T-helper 2 cell (primary cell): ENCODE data around the gene PRDM1.

Source experiments
- DNase-seq, 5 experiments: peaks; one replicate each; pipeline versions ENCODE4 v3.0.0 to v3.0.0-alpha.2; 2012 to 2022

The PRDM1 gene

GRCh38 chr6:106118835-106119431 is 32.8 kb downstream of the PRDM1 start:
- DNase-seq = peak in 1 of 5 experiments; percentile 59

- no peak for DNase-seq
Observed at GRCh38 chr6:106119546-106119945, 33.4 kb downstream of the PRDM1 start.

GRCh38 chr6:106120006-106120405 is 33.9 kb downstream of the PRDM1 start:
- no peak for DNase-seq

- no peak for DNase-seq
Observed at GRCh38 chr6:106120406-106120805, 34.3 kb downstream of the PRDM1 start.

DNA sequence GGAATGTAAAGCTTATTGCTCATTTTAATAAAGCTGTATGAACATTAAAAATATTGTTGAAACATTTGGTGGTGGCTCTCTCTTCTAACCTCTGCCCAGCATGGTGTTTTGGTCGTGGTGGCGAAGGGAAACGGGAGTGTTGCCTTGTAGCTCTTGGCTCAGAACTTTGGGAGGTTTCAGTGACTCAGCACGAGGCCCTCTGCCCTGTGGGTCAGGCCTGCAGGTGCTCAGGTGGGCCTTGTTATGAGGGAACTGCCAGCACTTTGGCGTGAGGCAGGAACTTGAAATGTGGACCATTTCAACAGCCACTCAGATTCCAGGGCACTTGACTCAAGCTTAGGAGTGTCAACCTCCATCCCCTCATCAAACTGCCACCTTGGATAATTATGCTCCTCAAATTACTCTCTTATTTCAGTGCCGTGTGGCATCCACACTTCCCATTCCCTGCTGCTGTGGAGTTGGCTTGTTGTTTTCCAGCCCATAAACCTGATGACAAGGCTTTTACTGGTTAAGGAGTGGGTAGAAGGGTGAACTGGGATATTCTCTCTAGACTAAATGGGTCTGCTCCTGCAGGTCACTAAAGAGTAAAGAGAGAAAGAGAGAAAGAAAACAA is 36.3 kb downstream of the PRDM1 start:
- no peak for DNase-seq

DNA sequence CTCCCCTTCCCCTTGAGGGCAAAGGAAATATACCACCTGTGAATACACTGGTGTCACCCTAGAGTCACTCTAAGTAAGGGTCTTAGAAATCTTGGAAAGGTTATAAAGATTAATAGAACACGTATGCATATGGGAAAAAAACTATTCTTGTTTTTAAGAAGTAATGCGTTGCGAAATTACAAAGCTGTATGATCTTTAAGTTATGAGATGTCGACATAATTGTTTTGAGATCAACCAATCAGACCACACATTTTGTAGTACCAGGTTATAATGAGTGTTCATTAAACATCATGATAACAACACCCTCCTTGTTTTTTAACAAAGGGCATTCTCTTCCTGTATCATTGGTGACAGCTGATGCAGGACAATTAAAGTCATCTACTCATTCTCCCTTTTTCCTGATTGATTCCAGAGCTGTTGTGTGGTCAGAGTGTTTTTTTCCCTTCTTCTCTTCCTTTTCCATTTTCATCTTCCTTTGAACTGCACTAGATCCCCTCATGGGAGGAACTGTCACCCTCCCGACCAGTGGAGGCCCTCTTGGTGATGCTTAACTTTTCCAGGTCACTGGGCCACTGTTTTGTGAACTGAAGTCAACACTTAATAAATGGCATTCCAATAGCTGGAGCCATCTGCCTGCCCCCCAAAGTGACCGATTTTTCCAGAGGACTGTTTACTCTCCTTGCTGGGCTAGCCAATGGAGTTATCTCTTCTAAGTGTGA is 37.0 kb downstream of the PRDM1 start:
- DNase-seq = no peak

- DNase-seq = no peak
Observed at GRCh38 chr6:106124015-106124414, 37.9 kb downstream of the PRDM1 start.

GRCh38 chr6:106124437-106125430 is 38.6 kb downstream of the PRDM1 start:
- DNase-seq = no peak

GRCh38 chr6:106125925-106126435 is 39.8 kb downstream of the PRDM1 start:
- DNase-seq = peak in 2 of 5 experiments; percentile 46 to 92

- DNase-seq = no peak
Observed at GRCh38 chr6:106126482-106126881, 40.3 kb downstream of the PRDM1 start.

DNA sequence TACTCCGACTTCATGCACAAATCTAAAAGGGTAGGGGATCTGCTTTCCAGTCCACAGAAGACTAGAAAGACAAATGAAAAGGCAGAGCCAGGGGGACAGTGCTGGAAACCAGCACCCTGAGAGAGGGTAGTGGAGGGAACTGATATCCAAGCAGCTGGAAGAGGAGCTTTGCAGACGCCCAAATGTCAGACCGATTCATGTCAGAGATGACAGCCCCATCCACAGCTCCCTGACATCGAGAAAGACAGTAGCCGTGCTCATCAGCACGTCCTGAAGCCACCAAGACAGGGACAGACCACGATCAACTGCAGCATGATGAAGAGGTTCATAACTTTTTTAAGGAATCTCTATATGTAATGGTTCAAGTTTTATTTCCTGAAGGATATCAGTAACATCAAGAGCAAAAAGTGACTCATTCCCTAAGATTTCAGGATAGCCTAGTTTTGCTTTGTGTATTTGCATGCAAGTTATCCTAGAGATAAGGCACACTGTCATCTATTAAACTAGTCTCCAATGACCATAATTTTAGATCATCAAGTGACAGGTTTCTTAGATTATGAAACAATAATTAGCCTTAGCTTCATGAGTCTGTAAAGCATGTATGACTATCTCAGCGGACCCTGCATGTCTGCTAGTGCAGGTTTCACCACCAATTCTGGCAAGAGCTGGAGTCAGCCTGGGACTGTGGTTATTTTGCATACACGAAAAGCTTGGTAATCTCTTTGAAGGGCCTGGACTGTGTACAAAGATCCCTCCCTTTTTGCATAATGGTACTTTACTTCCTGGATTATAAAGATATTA is 43.0 kb downstream of the PRDM1 start:
- DNase-seq = no peak

- no peak for DNase-seq
Observed at GRCh38 chr6:106132153-106132698, 46.1 kb downstream of the PRDM1 start.

DNA sequence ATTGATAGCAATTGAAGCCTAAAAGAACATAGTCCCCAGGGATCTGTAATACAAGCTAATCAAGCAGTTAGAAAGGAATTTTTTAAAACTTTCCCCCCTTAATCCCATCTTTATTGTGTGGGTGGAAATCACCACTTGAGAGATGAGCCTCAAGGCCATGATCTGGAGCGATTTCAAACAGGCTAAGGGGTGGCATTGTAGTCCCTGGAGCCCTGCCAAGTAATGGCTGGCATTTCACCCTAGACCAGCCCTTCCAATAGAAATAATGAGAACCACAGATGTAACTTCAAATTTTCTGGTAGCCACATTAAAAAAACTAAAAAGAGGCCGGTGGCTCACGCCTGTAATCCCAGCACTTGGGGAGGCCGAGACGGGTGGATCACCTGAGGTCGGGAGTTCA is 46.9 kb downstream of the PRDM1 start:
- DNase-seq = no peak

- no peak for DNase-seq
Observed at GRCh38 chr6:106134087-106134770, 48.1 kb downstream of the PRDM1 start.

GRCh38 chr6:106134906-106135634 is 48.9 kb downstream of the PRDM1 start:
- DNase-seq = no peak

- DNase-seq = no peak
Observed at GRCh38 chr6:106135911-106136571, 49.9 kb downstream of the PRDM1 start.

GRCh38 chr6:106136845-106137244 is 50.7 kb downstream of the PRDM1 start:
- no peak for DNase-seq

- DNase-seq = no peak
Observed at GRCh38 chr6:106138151-106138550, 52.0 kb downstream of the PRDM1 start.

- peak in 2 of 5 experiments; percentile 39 to 68 for DNase-seq
Observed at GRCh38 chr6:106141441-106142237, 55.5 kb downstream of the PRDM1 start.
